Immature natural killer cell (primary cell): ENCODE data around the gene PCBP2. TPM values are rescaled to one million over a fixed set of nuclear protein-coding genes. Genes with fewer than 3 reads are reported as not detected.
"Not testable (repeated sequence)": the region's sequence is repeated elsewhere in the genome, so short reads cannot be mapped to it uniquely, and the experiment has no call there.

Source experiments
- DNase-seq, 3 donors: peaks; one replicate each; pipeline ENCODE4 v3.0.0; 2022; ENCODE audit warnings: mixed read lengths in 1 of 3
- H3K27ac Mint-ChIP-seq, 6 donors: one replicate each; pipeline ENCODE4 v1.8.0; 2020; ENCODE audit warnings: mixed read lengths in 6 of 6, mild to moderate bottlenecking in 5 of 6, inconsistent platforms in 4 of 6, moderate library complexity in 3 of 6
- H3K27me3 Mint-ChIP-seq, 3 donors: one replicate each; pipeline ENCODE4 v1.8.0; 2020 to 2021; ENCODE audit warnings: low read depth in 3 of 3, mild to moderate bottlenecking in 3 of 3, mixed read lengths in 3 of 3, moderate library complexity in 3 of 3, inconsistent platforms in 1 of 3
- H3K36me3 Mint-ChIP-seq, 3 donors: one replicate each; pipeline ENCODE4 v1.8.0; 2020; ENCODE audit warnings: mixed read lengths in 3 of 3, inconsistent platforms in 2 of 3, mild to moderate bottlenecking in 2 of 3
- H3K4me1 Mint-ChIP-seq, 2 donors: one replicate each; pipeline ENCODE4 v1.8.0; 2020; ENCODE audit warnings: inconsistent platforms in 2 of 2, mild to moderate bottlenecking in 2 of 2, mixed read lengths in 2 of 2, moderate library complexity in 1 of 2
- H3K4me3 Mint-ChIP-seq, 5 donors: one replicate each; pipeline ENCODE4 v1.8.0; 2020; ENCODE audit warnings: mild to moderate bottlenecking in 5 of 5, mixed read lengths in 5 of 5, inconsistent platforms in 3 of 5, moderate library complexity in 3 of 5
- H3K9me3 Mint-ChIP-seq, 6 donors: one replicate each; pipeline ENCODE4 v1.8.0; 2020; ENCODE audit warnings: mild to moderate bottlenecking in 6 of 6, mixed read lengths in 6 of 6, inconsistent platforms in 4 of 6, moderate library complexity in 3 of 6
- polyA plus RNA-seq, 3 donors: library from polyadenylated mRNA; unstranded; fragments of 300-500 nt; fragmentation: Illumina TruSeq; gene quantifications; one replicate each; pipeline ENCODE4 v1.2.3, GENCODE V29; 2021

PCBP2 gene
- 100 to 1,000 TPM in 1 of 3 donors, 10 to 100 TPM in 2; 79.2 to 102 (median 92.2) TPM for polyA plus RNA-seq

GRCh38 chr12:53451661-53452158 is at the start of gene PCBP2:
Gene PCBP2 (plus strand): TSS chr12:53452102. CDS start chr12:53454801, 2,699 bp downstream.
- Mint-ChIP-seq H3K4me3 (peak within 1 kb of the TSS; percentile 95 to 99 (median 99)), H3K27ac (peak within 1 kb of the TSS; percentile 61 to 99 (median 97)), H3K36me3 (peaks cover 12 to 23% (median 19%) of the 10 kb centered on the region in 3 donors), H3K4me1 (peaks cover 29 to 45% of the 10 kb centered on the region in 2 donors), H3K9me3 (no peaks in the 10 kb centered on the region), H3K27me3 (peaks cover 4 to 10% (median 7%) of the 10 kb centered on the region in 3 donors)
- DNase-seq, result peak; percentile 97 to 98 (median 98)

GRCh38 chr12:53402351-53402750 is 49.6 kb upstream of the PCBP2 start:
- not testable (repeated sequence) for H3K9me3 Mint-ChIP-seq, DNase-seq, H3K4me1 Mint-ChIP-seq, H3K27ac Mint-ChIP-seq, H3K4me3 Mint-ChIP-seq, H3K27me3 Mint-ChIP-seq
- H3K36me3 Mint-ChIP-seq, result peaks cover 7 to 16% (median 8%) of the 10 kb centered on the region in 3 donors

GRCh38 chr12:53402871-53403270 is 49.0 kb upstream of the PCBP2 start:
- peak overlapping the region in 1 of 6 donors; percentile 66 for H3K27ac Mint-ChIP-seq
- H3K4me3 Mint-ChIP-seq, result no peak overlapping the region
- no peaks in the 10 kb centered on the region for H3K27me3 Mint-ChIP-seq
- no peaks in the 10 kb centered on the region for H3K9me3 Mint-ChIP-seq
- peaks cover 7 to 16% (median 8%) of the 10 kb centered on the region in 3 donors for H3K36me3 Mint-ChIP-seq
- DNase-seq, result no peak
- H3K4me1 Mint-ChIP-seq, result peaks cover 2 to 8% of the 10 kb centered on the region in 2 donors

GRCh38 chr12:53410951-53411350 is 41.0 kb upstream of the PCBP2 start:
- Mint-ChIP-seq H3K27me3 (peaks cover 0 to 2% (median 2%) of the 10 kb centered on the region in 3 donors), H3K27ac (peak overlapping the region in 1 of 6 donors; percentile 3)

GRCh38 chr12:53413485-53414204 is 38.3 kb upstream of the PCBP2 start:
- H3K27ac Mint-ChIP-seq, result peak overlapping the region; percentile 23 to 82 (median 68)
- no peak overlapping the region for H3K4me3 Mint-ChIP-seq
- peaks cover 19 to 31% (median 25%) of the 10 kb centered on the region in 3 donors for H3K36me3 Mint-ChIP-seq
- no peak for DNase-seq
- H3K9me3 Mint-ChIP-seq, result no peaks in the 10 kb centered on the region
- peaks cover 12 to 23% of the 10 kb centered on the region in 2 donors for H3K4me1 Mint-ChIP-seq
- peaks cover 0 to 2% (median 2%) of the 10 kb centered on the region in 3 donors for H3K27me3 Mint-ChIP-seq

More at GRCh38 chr12:53410951-53411350, 41.0 kb upstream of the PCBP2 start:
- DNase-seq, result no peak
- Mint-ChIP-seq H3K4me1 (peaks cover 12 to 23% of the 10 kb centered on the region in 2 donors), H3K4me3 (no peak overlapping the region), H3K36me3 (peaks cover 23 to 35% (median 29%) of the 10 kb centered on the region in 3 donors), H3K9me3 (no peaks in the 10 kb centered on the region)

- Mint-ChIP-seq H3K4me1 (peaks cover 12 to 23% of the 10 kb centered on the region in 2 donors), H3K36me3 (peaks cover 15 to 24% (median 21%) of the 10 kb centered on the region in 3 donors), H3K27me3 (peaks cover 0 to 2% (median 2%) of the 10 kb centered on the region in 3 donors), H3K27ac (peak overlapping the region in 3 of 6 donors; percentile 18 to 77 (median 50)), H3K4me3 (no peak overlapping the region), H3K9me3 (no peaks in the 10 kb centered on the region)
- DNase-seq, result no peak
These were observed 37.0 kb upstream of the PCBP2 start for GRCh38 chr12:53414756-53415417.

GRCh38 chr12:53415752-53416389 is 36.0 kb upstream of the PCBP2 start:
- H3K4me3 Mint-ChIP-seq, H3K9me3 Mint-ChIP-seq, DNase-seq, H3K27me3 Mint-ChIP-seq: not testable (repeated sequence)
- peaks cover 11 to 20% (median 19%) of the 10 kb centered on the region in 3 donors for H3K36me3 Mint-ChIP-seq
- peaks cover 12 to 23% of the 10 kb centered on the region in 2 donors for H3K4me1 Mint-ChIP-seq
- peak overlapping the region in 4 of 6 donors; percentile 39 to 77 (median 41) for H3K27ac Mint-ChIP-seq

- not testable (repeated sequence) for H3K36me3 Mint-ChIP-seq, H3K9me3 Mint-ChIP-seq, H3K27me3 Mint-ChIP-seq, H3K4me3 Mint-ChIP-seq, DNase-seq
- H3K4me1 Mint-ChIP-seq, result peaks cover 14 to 24% of the 10 kb centered on the region in 2 donors
- peak overlapping the region in 2 of 6 donors; percentile 5 to 35 for H3K27ac Mint-ChIP-seq
These were observed 34.5 kb upstream of the PCBP2 start for GRCh38 chr12:53417291-53417816.

GRCh38 chr12:53418221-53418620 is 33.7 kb upstream of the PCBP2 start:
- peaks cover 6 to 15% of the 10 kb centered on the region in 2 donors for H3K4me1 Mint-ChIP-seq
- peaks cover 0 to 5% (median 0%) of the 10 kb centered on the region in 3 donors for H3K36me3 Mint-ChIP-seq
- no peak for DNase-seq
- H3K9me3 Mint-ChIP-seq, result no peaks in the 10 kb centered on the region
- peak overlapping the region in 1 of 6 donors; percentile 37 for H3K27ac Mint-ChIP-seq
- peaks cover 0 to 2% (median 0%) of the 10 kb centered on the region in 3 donors for H3K27me3 Mint-ChIP-seq
- no peak overlapping the region for H3K4me3 Mint-ChIP-seq

- no peak for DNase-seq
- peaks cover 6% of the 10 kb centered on the region in 2 donors for H3K4me1 Mint-ChIP-seq
- H3K27me3 Mint-ChIP-seq, result no peaks in the 10 kb centered on the region
- no peaks in the 10 kb centered on the region for H3K9me3 Mint-ChIP-seq
- H3K4me3 Mint-ChIP-seq, result no peak overlapping the region
- peak overlapping the region in 1 of 6 donors; percentile 53 for H3K27ac Mint-ChIP-seq
- H3K36me3 Mint-ChIP-seq, result no peaks in the 10 kb centered on the region
These were observed 32.1 kb upstream of the PCBP2 start for GRCh38 chr12:53419756-53420155.

GRCh38 chr12:53422247-53422646 is 29.7 kb upstream of the PCBP2 start:
- DNase-seq, H3K4me3 Mint-ChIP-seq: not testable (repeated sequence)

GRCh38 chr12:53423597-53423996 is 28.3 kb upstream of the PCBP2 start, which contains the start of gene AMHR2:
Gene AMHR2 (plus strand): TSS chr12:53423855. CDS start chr12:53423935, 80 bp downstream.
- H3K9me3 Mint-ChIP-seq, result no peaks in the 10 kb centered on the region

More at GRCh38 chr12:53422247-53422646, 29.7 kb upstream of the PCBP2 start:
- H3K9me3 Mint-ChIP-seq, H3K4me1 Mint-ChIP-seq, H3K27me3 Mint-ChIP-seq, H3K27ac Mint-ChIP-seq, H3K36me3 Mint-ChIP-seq: not testable (repeated sequence)

More at GRCh38 chr12:53423597-53423996, 28.3 kb upstream of the PCBP2 start, which contains the start of gene AMHR2:
- H3K4me1 Mint-ChIP-seq, result peaks cover 5 to 6% of the 10 kb centered on the region in 2 donors
- no peaks in the 10 kb centered on the region for H3K36me3 Mint-ChIP-seq
- H3K27me3 Mint-ChIP-seq, result peaks cover 0 to 2% (median 0%) of the 10 kb centered on the region in 3 donors
- no peak within 1 kb of the TSS for H3K4me3 Mint-ChIP-seq
- no peak within 1 kb of the TSS for H3K27ac Mint-ChIP-seq
- DNase-seq, result no peak
